ENCODE data around the gene ANKMY1.

The ANKMY1 gene

DNA sequence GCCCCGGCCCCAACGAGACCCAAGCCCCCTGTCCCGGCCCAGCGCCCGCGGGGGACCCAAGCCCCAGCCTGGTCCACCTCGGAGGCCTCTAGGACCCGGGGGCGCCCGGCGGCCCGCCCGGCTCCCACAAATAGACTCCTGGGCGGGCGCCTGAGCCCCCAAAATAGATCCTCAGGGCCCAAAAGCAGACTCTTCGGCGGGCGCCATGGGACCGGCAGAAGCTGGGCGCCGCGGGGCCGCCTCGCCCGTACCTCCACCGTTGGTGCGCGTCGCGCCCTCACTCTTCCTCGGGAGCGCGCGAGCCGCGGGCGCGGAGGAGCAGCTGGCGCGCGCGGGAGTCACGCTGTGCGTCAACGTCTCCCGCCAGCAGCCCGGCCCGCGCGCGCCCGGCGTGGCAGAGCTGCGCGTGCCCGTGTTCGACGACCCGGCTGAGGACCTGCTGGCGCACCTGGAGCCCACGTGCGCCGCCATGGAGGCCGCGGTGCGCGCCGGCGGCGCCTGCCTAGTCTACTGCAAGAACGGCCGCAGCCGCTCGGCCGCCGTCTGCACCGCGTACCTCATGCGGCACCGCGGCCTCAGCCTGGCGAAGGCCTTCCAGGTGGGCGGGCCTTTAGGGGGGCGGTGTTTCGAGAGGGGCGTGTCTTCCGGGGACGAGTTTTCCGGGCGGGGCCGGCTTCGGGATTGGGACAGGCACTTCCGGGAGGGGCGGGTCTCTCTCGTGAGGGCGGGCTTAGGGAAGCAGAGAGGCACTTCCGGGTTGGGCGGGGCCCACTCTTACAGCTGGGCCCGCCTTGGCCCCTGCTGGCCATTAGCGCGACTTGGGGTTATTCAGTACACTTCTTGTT, 2.9 kb upstream of the ANKMY1 start:
- TF ChIP-seq, protein P1, sequence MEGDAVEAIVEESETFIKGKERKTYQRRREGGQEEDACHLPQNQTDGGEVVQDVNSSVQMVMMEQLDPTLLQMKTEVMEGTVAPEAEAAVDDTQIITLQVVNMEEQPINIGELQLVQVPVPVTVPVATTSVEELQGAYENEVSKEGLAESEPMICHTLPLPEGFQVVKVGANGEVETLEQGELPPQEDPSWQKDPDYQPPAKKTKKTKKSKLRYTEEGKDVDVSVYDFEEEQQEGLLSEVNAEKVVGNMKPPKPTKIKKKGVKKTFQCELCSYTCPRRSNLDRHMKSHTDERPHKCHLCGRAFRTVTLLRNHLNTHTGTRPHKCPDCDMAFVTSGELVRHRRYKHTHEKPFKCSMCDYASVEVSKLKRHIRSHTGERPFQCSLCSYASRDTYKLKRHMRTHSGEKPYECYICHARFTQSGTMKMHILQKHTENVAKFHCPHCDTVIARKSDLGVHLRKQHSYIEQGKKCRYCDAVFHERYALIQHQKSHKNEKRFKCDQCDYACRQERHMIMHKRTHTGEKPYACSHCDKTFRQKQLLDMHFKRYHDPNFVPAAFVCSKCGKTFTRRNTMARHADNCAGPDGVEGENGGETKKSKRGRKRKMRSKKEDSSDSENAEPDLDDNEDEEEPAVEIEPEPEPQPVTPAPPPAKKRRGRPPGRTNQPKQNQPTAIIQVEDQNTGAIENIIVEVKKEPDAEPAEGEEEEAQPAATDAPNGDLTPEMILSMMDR (IDR thresholded peaks at IDR 0.05), result no peak

DNA sequence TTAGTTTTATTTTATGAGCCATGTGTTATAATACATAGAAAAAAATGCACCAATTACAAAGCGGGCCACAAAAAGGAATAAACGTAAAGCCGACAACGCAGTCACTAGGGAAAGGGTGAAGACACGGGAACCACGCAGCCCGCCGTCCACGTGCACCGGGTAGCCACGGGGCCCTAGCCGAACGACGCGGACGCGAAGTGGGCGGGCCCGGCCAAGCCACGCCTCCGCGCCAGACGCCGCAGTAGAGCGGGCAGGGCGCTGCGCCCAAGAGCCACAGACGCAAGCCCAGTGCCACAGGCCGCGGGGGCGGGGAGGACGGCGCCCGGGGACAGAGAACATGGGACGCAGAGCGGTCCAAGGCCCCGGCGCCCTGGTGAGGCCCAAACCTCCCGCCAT, 2.3 kb upstream of the ANKMY1 start, which contains the start of gene DUSP28:
TSS of gene DUSP28 (plus strand) at position 274 of the 396 bp plus-strand sequence. CDS start 328 bp downstream, outside the sequence.
- TF ChIP-seq, protein P1 (IDR thresholded peaks at IDR 0.05), result no peak

DNA sequence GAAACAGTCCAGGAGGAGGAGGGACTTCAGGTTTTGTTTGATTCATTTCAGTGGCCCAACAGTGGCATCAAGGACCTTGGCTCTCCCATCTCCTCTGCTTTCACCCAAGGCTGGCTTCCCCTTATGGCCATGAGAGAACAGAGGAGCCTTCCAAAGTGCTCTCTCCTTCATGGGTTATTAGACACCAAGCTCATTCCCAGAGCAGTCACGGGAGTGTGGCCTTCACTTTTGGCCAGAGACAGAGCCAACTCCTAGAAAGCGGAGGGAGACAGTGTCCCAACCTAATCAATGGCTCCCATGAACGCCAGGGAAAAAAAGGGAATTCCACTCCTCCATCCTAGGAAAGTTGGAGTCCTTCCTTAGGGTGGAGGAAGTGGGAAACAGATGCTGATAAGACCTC, 1.5 kb upstream of the ANKMY1 start:
- TF ChIP-seq, protein P1 (IDR thresholded peaks at IDR 0.05), result no peak

DNA sequence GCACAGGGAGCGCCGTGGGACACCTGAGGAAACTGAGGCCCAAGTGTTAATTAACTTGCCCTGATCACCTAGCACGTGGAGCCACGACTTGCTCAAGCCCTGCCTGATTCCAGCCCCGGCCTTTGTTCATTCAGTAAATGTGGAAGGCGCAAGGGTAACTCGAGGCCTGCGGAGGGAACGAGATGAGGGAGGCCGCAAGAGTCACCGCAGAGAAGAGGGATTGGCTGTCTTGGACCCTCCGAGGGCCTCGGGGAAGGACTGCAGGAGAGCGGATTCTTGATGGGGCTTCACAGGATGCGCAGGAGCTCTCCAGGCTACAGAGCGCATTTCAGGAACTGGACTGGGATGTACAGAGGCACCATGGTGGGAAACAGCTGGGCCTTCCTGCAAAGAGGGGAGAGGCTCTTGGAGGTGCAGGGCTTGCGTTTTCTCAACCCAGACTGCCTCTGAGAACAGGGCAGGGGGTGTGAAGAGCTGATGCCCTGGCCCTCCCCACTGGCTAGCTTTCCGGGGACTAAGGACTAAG, 511 bp upstream of the ANKMY1 start:
- TF ChIP-seq, protein P1 (IDR thresholded peaks at IDR 0.05), result no peak

DNA sequence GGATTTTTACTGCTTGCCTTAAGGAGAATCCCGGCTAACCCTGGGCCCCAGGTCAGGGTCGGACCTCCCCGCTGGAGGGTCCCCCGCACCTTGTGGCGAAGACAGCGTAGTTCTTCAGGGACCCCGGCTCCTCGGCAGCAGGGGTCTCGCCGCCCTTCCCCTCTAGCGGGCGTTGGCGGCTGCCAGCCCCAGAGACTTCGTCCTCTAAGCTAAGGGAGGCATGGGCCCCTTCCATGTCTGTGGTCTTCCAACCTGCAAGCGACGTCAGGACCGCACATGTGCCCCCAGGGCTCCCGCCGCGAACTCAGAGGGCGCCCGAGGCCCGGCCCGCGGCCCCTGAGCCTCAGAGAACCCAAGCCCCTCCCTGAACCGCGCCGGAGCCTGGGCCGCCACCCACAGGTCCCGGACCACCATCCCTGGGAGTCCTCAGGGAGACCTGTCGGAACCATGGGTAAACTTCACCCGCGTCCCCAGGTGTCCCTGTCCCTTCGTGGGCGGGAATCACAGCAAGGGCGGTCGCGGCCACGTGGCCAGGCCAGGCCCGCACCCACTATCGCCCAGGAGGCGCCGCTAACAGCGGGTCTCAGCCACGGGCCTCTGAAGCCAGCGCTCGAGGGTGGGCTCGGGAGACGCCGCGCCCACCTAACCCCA, 562 bp downstream of the ANKMY1 start:
- TF ChIP-seq, protein P1 (IDR thresholded peaks at IDR 0.05), result no peak

DNA sequence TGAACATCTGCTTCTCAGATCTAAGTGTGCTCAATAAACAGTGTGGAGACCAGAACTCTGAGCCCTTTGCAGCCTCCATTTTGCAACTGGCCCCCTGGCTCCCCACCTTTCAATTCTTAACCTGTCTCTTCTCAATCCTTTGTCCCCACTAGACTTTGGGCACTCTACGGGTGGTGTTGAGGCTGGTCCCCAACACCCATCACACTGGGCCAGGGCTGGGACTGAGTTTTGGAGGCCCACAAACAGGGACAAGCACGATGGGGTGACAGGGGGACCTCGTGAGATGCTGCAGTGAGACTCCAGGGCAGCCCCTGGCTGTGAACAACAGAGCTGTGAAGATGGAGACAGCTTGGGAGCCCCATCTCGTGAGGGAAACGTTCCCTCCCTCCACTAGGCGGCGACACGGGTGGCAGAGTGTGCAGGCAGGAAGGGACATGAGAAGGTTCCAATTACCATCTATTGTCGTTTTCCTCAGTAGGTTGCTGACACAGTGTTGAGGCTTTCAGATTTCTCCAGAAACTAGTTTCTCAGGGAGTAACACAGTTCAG, 1.2 kb downstream of the ANKMY1 start:
- TF ChIP-seq, protein P1 (IDR thresholded peaks at IDR 0.05), result peak; percentile 55

DNA sequence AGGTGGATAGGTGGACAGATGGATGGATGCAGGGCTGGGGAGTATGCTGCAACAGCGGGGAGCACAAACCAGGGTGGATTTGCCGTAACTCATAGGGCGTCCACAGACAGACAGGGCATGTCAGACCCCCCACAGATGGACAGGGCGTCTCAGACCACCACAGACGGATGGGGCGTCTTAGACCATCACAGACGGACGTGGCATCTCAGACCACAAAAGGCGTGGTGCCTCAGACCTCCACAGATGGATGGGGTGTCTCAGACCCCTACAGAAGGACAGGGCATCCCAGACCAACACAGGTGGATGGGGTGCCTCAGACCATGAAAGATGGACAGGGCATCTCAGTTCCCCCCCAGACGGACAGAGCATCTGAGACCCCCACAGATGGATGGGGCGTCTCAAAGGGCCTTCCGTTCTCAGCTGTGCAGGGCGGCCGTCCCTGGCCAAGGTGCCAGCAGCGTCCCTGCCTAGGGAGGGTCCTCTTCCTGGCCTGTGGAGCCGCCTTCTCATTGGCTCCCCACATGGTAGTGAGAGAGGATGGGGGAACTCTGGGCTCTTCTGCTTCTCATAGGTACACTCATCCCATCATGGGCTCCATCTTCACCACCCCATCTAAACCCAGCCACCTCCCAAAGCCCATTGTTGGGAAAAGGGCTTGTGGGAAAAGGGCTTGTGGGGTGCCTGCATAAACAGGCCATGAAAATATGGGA, 2.1 kb downstream of the ANKMY1 start:
- TF ChIP-seq, protein P1 (IDR thresholded peaks at IDR 0.05), result no peak

Measured in LNCAP (cell line).